GM21825 (cell line): ENCODE results near the gene GPR155.

Experiments
- ATAC-seq: cut with Tn5 transposase; IDR thresholded peaks from one replicate; pipeline ENCODE4 v1.9.1; 2021; ENCODE audit warnings: mild to moderate bottlenecking, moderate library complexity; ENCODE audit not compliant: unreplicated experiment

Gene GPR155

DNA sequence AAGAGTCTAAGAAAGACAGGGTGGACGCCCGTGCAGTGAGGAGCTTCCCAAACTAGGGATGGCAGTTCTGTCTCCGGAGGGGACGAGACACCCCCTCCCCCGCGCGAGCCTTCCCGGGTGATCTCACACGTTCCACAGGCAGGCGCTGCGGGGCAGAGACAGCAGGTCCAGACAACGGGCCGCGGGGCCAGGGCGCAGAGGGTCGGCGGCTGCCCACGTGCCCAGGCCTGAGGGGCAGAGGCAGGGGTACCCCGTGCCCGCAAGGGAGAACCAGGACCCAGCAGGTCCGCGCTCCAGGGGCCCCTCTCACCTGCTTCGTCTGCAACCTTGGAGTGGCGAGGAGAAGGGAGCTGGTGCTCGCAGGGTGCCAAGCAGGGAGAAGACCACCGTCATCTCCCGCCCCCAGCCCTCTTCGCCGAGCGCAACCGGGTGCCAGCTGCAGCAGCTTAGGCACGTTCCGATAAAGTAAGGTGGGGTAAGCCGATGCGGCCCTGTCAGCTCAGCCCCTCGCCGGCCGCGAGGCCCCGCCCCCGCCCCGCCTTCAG, at the start of gene GPR155:
GPR155 (minus strand) TSS at position 467 of the 545 bp plus-strand sequence. CDS start 5,073 bp downstream, outside the sequence.
- peak; percentile 22 for ATAC-seq

GRCh38 chr2:174535757-174536703, 49.2 kb upstream of the GPR155 start:
- no peak for ATAC-seq

GRCh38 chr2:174535083-174535482, 48.3 kb upstream of the GPR155 start:
- ATAC-seq, result no peak

DNA sequence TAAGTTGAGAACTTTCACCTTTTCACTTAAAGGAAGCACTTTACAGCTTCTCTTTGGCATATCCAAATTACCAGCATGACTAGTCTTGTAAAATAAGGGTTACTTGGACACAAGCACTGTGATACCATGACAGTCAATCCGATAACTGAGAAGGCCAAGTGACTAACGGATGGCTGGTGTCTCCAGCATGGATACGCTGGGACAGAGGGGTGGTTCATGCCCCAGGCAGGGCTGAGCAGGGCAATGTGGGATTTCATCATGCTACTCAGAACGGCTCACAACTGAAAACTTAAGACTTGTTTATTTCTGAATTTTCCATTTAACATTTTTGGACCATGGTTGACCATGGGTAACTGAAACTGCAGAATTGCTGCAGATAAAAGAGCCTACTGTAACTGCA, 43.1 kb upstream of the GPR155 start:
- ATAC-seq, result no peak

GRCh38 chr2:174527959-174528358, 41.1 kb upstream of the GPR155 start:
- ATAC-seq, result no peak

DNA sequence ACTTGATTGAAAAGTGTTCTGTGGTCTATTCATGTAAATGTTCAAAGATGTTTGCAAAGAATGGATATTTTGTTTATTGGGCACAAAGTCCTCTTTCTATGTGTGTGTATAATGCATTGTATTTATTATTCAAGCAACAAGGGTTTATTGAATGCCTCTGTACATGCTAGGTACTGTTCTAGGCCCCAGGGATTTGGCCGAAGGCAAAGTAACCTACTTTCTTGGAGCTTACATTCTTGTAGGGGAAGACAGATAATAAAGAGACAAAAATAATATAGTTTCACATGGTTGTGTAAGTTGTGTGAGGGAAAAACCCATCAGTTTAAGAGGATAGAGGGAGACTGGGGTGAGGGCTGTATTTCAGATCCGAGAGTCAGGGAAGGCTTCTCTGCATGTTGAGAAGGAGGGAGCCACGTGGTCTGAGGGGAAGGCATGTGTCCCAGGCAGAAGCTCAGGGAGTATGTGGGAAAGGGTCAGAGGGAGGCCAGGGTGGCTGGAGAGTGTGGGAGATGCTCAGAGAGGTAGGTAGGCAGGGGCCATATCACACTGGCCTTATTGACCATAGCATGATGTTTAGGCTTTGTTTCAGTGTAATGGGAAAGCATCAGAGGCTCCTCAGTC, 40.4 kb upstream of the GPR155 start:
- no peak for ATAC-seq

GRCh38 chr2:174524527-174524926, 37.7 kb upstream of the GPR155 start:
- no peak for ATAC-seq

DNA sequence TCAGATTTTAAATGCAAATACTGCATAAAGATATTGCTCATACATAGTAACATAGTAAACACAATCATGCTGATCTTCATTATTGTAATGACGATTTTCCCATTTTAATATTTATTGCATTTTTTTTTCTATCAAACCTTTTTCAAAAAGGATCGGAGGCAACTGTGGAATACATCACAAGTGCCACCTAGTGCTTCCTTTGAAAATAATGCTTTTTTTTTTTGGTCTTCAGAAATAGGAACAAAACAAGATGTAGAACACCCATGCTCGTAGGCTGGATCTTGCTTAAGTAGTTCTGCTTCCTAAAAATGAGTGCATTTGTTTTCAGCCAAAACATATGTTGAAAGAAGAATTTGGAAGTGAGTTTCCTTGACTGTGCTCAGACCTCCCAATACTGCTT, 35.7 kb upstream of the GPR155 start:
- ATAC-seq, result no peak

DNA sequence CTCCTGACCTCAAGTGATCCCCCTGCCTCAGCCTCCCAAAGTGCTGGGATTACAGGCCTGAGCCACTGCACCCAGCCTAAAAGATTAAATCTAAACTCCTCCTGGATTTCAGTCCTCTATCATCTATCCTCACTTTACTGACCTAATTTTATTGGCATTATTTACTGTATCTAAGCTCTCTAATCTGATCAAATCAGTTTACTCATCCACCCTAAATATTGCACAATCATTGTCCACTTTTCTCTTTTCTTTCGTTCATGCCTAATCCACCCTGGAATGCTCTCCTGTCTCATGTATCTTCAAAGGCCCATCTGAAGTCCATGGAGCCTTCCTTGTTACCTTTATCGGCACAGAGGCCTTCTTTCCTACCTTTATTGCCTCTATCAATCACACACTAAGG, 31.6 kb upstream of the GPR155 start:
- no peak for ATAC-seq

DNA sequence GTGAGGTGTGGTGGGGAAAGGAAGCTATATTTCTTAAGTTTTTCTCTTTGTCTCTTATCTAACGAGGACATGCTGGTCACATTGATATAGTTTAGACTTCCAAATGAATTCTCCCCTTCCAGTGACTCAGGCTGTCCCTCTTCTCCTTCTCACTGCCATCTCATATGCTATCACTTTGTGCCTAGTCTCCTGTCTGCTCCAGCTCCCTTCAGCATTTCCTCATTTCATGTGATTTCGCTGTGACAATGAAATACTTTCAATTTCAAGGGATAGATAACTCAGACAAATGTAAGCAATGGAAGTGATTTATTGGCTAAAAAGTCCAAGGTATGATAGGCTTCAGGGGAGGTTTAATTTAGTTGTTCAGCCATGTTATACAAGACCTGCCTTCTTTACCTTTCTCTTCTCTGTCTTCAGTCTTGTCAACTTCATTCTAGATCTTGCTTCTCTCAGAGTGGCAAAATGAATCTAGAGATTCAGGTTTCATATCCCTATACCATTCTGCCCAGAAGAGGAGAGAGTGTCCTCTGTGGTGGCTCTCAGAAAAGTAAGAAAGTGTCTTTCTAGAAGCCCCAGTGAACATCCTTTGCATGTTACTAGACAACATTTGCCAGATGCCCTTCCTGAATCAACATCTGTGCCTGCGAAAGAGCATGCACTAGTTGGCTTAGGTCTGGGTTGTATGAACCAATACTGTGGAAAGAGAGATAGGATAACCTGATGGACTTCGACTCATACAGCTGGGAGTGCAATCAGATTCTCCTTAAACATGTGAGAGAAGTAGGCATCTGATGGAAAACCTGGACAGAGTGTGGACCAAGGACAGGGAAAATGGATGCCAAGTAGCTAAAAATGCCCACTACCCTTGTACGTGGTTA, 29.9 kb upstream of the GPR155 start:
- ATAC-seq, result no peak

GRCh38 chr2:174512345-174512744, 25.5 kb upstream of the GPR155 start:
- ATAC-seq, result no peak

- ATAC-seq, result no peak
Observed at GRCh38 chr2:174511580-174512260, 24.9 kb upstream of the GPR155 start.

DNA sequence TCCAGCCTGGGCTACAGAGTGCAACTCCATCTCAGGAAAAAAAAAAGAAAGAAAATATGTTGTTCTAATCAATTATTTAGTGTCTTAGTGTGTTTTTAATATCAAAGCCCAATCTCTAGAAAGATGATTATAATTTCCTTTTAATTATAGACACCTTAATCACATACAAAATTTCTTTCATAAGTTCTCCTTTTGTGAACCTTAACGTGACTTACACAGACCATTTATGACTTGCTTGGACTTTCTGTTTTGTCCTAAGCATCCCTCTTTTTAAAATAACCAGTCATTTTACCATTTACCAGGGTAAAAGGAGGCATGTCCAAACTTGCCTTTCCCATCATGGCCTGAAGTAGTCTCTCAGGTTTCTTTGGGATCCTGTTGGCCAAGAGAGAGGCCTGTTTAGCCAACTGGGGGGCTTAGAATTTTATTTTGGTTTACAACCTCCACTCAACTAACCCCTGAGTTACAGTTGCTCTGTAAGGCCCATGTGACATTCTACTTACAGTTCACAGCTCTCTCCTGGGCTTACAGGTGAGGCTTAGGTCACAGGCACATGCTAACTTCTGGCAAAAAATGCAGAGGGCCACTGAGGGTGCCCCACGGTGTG, 23.9 kb upstream of the GPR155 start:
- no peak for ATAC-seq

DNA sequence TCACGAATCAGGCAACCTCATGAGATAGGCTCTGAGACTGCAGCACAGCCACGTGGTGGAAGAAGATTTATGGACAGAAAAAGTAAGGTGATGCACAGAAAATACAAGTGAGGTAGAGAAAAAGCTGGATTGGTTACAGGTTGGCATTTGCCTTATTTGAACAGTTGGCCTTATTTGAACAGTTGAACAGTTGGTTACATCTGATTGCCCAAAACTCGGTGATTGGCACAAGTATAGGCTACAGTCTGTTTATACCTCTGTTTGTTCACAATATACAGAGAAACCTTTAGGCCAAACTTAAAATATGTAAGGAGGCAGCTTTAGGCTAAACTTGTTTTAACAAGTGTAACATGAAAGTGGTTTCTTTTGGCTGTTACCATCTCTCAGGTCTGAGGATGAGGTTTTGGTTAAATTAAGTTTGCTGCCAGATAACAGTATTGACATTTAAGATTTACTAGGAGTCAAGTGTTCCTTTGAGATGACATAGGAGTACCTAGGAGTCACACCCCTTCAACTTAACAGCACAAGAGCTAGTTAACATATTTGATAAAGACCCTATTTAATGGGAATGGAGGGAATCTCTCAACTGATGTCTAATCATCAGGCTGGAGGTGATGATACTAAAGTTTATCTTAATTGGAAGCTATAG, 16.5 kb upstream of the GPR155 start:
- ATAC-seq, result no peak

- no peak for ATAC-seq
Observed at GRCh38 chr2:174499371-174499770, 12.5 kb upstream of the GPR155 start.

GRCh38 chr2:174495365-174496012, 8.7 kb upstream of the GPR155 start:
- no peak for ATAC-seq

GRCh38 chr2:174493549-174494331, 6.9 kb upstream of the GPR155 start:
- ATAC-seq, result peak; percentile 35

GRCh38 chr2:174492963-174493431, 6.2 kb upstream of the GPR155 start:
- peak; percentile 93 for ATAC-seq
